Omental fat pad (tissue), 4 donors: ENCODE results near the gene PRDM16. TPM values are rescaled to one million over a fixed set of nuclear protein-coding genes. Genes with fewer than 3 reads are reported as not detected.

Experiments used
- ATAC-seq: fragments of 150-250 bp; one replicate; pipeline ENCODE4 v1.9.1; 2016; ENCODE audit warnings: mild to moderate bottlenecking, moderate library complexity; ENCODE audit not compliant: low FRiP score
- DNase-seq: peaks from one replicate; pipeline ENCODE4 v3.0.0-alpha.2; 2019; ENCODE audit warnings: low spot score
- total RNA-seq, 4 donors: library from RNA; depleted of rRNA; stranded (reverse); fragments of >200 nt; gene quantifications; one replicate each; pipeline ENCODE4 v1.1.0, GENCODE V29; 2016
- TF ChIP-seq, protein P1 (sequence below), 3 donors: fragments of 450-650 bp; IDR thresholded peaks; one replicate each; pipeline ENCODE4 v1.5.1; 2016 to 2017; ENCODE audit warnings: antibody characterized with exemption in 3 of 3, mild to moderate bottlenecking in 3 of 3, moderate library complexity in 2 of 3

The PRDM16 gene
- total RNA-seq, 4 donors from 2014 or later, result 0.19 to 3.8 (median 1.8) TPM

DNA sequence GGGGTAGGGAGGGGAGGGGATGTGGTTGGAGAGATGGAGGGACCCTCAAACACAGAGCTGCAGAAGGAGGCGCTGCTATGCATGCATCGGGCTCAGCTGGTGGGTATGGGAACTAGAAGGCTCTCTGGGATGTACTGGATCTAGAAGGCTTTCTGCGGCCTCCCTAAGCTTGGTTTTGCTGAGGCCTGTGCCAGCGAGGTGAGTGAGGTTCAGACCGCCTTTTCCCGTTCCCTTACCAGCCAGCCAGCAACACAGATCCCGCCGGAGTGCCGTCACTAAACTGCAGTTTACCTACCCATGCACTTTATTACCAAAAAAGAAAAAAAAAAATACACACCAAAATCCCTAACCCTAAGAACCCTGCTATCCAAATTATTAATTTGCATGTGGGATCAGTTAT is 180.2 kb downstream of the PRDM16 start:
- TF ChIP-seq, protein P1, sequence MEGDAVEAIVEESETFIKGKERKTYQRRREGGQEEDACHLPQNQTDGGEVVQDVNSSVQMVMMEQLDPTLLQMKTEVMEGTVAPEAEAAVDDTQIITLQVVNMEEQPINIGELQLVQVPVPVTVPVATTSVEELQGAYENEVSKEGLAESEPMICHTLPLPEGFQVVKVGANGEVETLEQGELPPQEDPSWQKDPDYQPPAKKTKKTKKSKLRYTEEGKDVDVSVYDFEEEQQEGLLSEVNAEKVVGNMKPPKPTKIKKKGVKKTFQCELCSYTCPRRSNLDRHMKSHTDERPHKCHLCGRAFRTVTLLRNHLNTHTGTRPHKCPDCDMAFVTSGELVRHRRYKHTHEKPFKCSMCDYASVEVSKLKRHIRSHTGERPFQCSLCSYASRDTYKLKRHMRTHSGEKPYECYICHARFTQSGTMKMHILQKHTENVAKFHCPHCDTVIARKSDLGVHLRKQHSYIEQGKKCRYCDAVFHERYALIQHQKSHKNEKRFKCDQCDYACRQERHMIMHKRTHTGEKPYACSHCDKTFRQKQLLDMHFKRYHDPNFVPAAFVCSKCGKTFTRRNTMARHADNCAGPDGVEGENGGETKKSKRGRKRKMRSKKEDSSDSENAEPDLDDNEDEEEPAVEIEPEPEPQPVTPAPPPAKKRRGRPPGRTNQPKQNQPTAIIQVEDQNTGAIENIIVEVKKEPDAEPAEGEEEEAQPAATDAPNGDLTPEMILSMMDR (IDR thresholded peaks at IDR 0.05), result no peak
- ATAC-seq (no peak), DNase-seq (no peak)

DNA sequence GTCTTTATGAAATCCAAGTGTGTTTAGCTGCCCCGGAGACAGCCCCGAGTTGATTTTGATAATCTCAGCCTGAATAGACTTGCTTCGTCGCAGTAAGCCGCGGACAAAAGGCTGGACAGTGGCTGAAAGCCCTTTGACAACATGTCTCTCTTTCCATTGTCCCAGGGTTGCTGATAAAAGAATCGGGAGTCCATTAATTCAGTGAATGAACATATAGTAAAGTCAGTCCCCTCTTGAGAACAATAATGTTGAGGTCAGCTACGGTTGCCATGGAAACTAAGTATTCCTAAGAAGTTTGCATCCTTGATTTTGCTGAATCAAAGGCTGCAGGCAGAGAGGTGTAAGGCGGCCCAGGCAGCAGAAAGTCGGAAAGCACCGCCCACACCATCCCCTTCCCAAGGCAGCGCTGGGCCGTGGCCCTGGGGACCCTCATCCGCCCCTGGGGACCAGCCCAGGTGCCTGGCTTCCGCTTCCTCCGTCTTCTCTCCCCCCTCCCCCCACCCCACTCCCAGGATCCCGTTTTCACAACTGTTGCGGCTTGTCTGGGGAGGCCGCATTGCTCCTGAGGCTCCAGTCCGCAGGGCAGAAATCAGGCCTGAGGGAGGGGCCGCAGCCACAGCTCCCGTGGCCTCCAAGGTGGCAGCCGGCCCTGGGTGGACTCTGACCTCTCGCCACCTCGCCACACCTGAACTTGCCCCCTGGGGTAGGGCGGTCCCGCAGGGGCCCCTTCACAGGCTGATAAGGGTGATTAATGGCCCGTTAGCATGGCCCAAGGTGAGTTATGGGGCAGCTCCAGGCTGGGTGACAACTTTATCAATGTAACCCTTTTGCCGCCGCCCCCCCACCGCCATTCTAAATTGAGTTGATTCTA is 180.9 kb downstream of the PRDM16 start:
- no peak for ATAC-seq
- DNase-seq, result no peak
- TF ChIP-seq, protein P1 (IDR thresholded peaks at IDR 0.05), result no peak

DNA sequence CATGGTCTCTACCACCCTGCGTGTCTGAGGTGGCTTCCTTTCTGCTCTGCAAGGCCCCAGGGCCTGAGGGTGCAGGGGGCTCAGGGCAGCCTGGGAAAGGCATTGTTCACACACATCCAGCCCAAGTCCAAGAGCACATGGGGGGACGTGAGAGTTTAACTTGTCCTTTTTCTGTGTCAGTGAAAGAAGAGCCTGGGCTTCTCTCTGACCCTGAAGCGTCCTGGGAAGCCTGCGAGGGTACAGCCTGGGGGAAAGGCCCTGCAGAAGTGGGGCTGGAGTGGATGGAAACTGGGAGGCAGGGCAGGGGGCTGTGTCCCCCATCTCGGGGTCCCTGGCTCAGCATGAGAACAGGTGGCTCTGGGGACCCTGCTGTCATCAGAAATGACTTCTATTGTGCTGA is 181.6 kb downstream of the PRDM16 start:
- TF ChIP-seq, protein P1 (IDR thresholded peaks at IDR 0.05), result no peak
- ATAC-seq, result no peak
- DNase-seq, result no peak

DNA sequence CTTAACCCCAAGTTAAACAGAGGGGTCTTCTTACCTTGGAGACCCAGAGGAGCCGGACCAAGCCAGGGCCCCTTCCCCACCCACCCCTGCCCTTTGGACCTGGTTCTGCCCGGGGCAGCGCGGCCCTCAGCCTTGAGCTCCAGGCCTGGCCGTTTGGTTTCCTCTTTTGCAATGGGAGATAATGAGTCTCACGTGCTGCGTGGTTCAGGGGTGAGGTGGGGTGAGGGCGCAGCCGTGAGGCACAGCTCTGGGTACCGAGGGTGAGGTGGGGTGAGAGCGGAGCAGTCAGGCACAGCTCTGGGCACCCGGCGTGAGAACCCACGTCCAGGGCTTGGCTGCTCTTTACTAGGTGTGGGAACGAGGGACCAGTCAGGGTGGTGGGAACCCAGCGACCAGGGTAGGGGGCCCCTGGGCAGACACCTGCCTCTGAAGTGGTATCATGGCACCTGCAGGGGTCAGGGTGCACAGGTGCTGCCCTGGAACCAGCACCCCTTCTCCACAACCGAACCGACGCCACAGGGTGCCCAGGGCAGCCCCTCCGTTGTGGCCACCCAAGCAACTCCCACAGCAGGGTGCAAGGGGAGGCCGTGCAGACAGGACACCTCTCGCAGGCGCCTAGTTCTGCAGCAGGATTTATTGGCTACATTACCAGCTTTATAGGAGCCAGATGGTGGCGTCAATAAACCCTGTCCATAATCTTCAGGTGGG is 182.2 kb downstream of the PRDM16 start:
- ATAC-seq, result no peak
- DNase-seq, result no peak
- TF ChIP-seq, protein P1 (IDR thresholded peaks at IDR 0.05), result no peak

DNA sequence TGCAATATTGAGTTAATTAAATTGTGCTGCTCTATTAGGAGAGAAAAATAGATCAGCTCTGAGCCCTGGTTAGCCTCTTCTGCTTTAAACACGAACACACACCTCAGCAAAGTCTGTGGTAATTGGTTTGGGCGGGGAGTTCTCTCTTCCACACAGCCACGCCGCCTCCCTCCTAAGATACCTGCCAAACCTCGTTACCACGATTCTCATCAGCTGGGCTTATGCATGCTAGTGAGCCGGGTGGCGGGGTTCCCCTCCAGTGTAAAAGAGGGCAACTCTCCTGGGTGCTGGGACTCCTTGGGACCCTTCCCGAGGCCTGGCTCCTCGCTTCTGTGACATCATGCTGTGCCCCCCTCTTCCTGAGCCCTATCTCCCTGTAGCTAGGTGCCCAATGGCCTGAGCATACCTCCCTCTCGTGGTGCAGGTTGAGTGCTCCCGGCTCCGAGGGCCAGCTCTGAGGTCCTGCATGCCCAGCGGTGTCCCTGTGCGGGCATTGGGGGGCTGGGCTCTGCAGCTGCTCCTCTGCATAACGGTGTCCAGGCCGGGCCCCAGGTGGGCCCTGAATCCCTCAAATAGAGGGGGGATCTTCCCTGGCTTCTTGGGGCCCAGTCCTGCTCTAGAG is 182.9 kb downstream of the PRDM16 start:
- TF ChIP-seq, protein P1 (IDR thresholded peaks at IDR 0.05), result no peak
- no peak for ATAC-seq
- no peak for DNase-seq

DNA sequence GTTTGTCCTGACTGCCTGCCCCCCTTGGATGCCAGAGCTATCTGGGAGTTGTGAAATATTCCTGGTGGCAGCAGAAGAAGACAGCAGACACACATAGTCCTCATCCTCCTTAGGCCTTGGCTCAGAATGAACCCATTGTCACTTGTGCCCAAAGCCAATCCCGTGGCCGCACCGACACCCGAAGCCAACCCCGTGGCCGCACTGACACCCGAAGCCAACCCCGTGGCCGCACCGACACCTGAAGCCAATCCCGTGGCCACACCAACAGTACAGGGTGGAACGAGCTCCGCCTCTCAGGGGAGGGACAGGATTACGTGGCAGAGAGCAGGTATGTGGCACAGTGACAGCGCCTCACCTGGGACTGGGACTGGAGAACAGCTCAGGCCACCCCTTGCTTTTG is 186.7 kb downstream of the PRDM16 start:
- ATAC-seq (no peak), DNase-seq (no peak)
- TF ChIP-seq, protein P1 (IDR thresholded peaks at IDR 0.05), result no peak
